ENCODE data around the gene PUS10.
A peak's percentile ranks its signal among the peaks of the same experiment; 100 is the strongest.
"Not testable (repeated sequence)": the region's sequence is repeated elsewhere in the genome, so short reads cannot be mapped to it uniquely, and the experiment has no call there.

PUS10 gene

DNA sequence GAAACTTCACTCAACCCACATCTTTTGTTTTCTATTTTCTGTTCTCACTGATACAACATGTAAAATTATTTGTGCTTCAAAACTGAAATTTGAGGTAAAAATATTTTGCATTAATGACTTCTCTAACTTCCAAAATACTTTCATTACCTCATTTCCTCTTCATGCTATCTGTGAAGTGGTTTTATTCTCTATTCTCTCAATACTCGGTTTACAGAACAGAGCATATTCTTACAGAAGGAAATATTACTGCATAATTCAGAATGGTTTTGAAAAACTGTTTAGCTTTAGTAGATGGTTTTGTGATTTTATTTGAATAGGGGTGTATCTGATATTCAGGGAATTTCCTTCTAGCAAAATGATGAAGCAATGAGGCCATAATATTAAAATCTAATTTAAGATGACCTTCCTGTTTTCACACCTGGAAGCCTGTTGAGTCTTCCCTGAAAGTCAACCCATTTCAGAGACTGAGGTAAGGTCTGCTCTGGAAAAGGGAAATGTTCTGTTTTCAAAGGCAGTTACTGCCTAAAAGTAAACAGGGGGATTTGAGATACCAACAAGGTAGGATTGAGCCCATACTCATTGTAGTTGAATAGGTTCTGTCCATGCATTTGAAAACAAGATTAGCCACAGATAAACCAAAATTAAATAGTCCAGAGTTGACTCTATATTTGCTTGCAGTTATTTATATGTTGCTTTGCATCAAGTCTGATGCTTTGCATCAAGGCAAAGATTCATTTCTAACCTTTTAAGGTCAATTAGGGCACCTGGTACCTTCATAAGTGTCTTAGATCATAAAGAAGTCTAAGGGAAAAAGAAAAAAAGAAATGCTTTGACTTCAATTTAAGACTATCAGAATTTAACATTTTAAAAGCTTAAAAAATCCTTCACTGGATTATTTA lies 51.3 kb downstream of the PUS10 start:
- DNase-seq, result no peak

GRCh38 chr2:60965499-60965785 lies 52.6 kb downstream of the PUS10 start:
- DNase-seq, result no peak

DNA sequence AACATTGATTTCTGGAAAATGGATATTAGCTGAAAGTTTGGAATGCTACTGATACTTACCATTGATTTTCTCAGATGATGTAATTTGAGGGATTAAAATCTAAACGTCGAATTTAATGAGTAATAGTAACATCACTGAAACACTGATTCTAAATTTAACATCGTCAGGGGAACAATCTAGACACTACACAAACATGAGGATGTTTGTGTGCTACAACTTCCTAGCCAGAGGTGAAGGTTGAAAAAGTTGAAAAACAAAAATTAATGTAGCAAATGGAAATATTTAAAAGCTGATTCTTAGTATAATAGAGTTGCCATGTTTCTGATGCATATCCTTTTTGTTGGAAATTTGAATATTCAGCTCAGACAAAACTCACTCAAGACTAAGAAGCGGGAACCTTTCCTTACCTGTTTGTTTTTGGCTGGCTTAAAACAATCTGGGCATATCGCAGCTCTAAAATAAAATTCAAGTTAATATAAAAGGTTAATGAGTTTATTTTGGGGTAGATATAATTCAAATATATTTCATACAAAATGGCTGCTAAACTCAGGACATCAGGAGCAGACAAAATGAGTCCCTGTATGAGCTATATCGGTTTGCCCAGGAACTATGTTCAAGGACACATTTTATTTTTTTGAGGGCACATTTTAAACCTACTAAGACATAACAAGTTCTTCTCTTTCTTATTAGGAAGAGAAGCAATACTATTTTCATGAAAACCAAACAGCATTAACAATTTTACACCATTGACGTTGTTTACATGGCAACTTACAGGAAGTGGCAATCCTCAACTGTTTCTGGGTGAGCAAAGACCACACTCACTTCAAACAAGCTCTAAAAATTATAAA lies 53.2 kb downstream of the PUS10 start:
- no peak for DNase-seq

DNA sequence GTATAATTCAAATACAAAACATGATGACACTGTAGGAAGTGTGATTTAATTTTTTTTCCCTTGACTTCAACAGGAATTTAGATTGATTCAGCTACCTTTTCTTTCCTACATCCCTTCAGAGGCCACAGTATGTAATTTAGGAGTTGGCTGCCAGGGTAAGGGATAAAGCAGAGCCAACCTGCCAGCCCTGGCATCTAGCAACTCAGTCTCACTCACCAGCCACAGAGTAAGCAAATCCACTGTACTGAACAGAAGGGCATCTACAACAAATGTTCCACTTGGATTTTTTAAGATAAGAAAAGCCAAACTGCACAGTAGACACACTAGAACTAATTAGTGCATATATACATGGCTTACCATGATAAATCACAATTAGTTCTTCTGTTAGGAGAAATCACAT lies 54.9 kb downstream of the PUS10 start:
- DNase-seq, result peak in 1 of 14 donors; percentile 81

GRCh38 chr2:60962528-60962927 lies 55.5 kb downstream of the PUS10 start:
- DNase-seq, result no peak

- DNase-seq, result no peak
Observed at GRCh38 chr2:60961457-60961856, 56.6 kb downstream of the PUS10 start.

DNA sequence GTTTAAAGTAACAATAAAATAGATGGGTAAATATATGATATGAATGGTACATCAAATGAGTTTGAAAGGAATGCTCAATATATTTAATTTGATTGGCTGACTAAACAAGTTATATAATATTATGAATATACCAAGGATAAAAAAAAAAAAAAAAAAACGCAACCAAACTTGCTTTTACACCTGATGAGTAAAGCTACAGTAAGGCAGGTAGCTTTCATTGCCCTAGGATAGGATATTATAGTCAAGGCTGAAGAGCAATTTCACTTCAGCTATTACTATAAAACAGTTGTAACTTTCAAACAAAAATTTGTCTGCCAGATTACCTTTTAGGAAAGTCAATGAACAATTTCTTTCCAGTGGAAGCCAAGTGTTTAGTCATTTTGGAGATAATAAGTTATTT lies 57.3 kb downstream of the PUS10 start:
- DNase-seq, result no peak

- no peak for DNase-seq
Observed at GRCh38 chr2:60959501-60959900, 58.6 kb downstream of the PUS10 start.

- no peak for DNase-seq
Observed at GRCh38 chr2:60958800-60959199, 59.3 kb downstream of the PUS10 start.

DNA sequence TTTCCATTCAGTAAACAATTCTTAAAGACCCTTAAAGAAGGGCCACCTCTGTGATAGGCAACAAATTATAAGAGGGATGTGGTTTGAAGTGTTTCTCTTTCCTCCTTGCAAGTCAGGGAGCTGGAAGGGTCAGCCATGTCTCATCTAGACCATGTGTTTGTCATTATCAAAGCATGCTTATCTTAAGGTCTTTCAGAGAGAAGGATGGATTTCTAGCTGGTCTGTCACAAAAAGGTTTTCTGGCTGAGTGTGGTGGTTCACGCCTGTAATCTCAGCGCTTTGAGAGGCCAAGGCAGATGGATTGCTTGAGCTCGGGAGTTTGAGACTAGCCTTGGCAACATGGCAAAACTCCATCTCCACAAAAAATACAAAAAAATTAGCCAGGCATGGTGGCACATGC lies 59.7 kb downstream of the PUS10 start:
- no peak for DNase-seq

DNA sequence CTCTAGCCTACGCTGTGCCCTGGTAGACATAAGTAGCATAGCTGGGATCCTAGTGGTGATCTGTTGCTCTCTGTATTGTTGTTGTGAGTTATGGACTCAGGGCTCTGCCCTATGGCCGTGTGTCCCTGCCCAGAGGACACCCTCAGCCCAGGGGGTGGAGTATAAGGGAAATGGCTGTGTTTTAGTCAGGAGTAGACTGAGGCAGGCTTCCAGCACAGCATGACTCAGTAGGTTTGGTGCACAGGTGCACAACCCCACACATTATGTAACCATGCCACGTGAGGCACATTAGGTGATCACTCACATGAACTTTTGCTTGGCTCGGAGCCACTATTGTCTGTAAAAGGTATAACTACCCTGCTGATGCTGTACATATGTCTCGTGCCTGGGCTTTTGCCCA lies 60.4 kb downstream of the PUS10 start:
- DNase-seq, result no peak

DNA sequence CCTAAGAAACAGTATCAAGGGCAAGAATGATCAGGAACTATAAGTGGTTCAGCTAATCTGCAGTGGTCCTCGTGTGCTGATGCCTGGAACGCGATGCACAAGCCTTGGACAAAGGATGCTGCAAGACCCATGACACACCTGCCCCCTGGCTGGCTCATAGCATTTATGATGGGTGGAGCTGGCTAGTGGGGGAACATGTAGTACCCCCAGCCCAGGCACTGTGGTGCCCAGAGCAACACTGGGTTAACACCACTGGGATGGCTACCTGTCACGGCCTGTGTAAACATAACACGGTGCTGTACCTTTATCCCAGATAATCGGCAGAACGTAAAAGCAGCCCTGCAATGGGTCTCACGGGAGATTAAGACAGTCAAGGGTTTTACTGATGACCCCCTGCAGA lies 60.8 kb downstream of the PUS10 start:
- no peak for DNase-seq

- DNase-seq, result no peak
Observed at GRCh38 chr2:60954139-60954538, 63.9 kb downstream of the PUS10 start.

DNA sequence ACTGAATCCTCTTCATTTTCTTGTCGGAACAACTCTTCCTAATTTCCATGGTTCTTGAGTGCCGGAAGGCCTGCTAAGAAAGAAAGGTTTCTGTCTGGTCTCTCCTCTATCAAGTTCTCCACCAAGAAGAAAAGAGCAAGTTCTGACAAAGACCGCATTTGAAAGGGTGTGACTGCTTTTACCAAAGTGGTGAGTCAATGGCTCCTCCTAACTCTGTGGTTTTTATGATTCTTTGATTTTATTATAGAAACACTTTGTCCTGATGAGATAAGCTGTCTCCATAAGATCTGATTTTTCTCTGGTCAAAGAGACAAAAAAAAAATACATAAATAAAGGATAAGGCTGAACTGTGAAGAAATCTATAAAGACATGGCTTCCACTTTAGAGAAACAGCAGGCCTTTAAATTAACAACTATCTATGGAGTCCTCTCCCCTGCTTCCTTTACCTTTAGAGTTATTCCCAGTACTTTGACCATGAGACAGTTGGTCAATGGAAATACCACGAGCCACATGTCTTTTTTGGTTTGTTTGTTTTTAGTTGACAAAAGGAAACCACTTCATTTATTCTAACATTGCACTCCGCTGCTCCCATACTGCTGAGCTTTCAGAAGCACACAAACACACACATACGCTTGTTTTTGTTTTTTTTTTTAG lies 69.0 kb downstream of the PUS10 start:
- no peak for DNase-seq

DNA sequence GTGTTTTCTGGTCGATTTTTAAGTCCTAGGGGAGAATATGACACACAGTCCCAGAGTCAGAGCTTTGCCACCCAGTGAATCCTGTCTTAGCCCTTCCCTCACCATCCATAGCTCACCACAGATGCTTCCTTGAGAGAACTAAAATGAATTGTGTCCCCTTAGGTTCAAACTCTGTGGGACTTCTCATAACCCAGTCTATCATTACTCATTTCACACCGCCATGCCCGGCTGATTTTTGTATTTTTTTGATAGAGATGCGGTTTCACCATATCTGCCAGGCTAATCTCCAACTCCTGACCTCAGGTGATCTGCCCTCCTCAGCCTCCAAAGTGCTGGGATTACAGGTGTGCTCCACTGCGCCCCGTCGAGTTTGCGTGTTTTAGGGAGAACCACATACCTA lies 69.9 kb downstream of the PUS10 start:
- DNase-seq, result no peak

DNA sequence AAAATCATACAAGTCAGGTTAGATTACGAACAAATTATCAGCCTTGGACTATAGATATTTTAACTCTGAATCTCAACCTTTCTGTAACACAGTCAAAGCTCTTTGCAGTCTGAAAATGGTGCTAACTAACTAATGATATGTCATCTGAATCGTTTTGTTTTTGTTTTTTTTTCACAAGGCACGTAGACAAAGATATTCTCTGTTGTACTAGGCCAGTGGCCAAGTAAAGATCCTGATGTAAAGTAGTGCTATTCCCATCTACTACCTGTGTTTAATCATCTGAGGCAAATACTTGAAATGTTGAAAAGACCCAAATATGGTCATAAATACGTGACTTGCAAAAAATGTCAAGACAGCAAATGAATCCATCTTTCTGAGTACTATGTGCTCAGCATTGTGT lies 71.0 kb downstream of the PUS10 start:
- no peak for DNase-seq

DNA sequence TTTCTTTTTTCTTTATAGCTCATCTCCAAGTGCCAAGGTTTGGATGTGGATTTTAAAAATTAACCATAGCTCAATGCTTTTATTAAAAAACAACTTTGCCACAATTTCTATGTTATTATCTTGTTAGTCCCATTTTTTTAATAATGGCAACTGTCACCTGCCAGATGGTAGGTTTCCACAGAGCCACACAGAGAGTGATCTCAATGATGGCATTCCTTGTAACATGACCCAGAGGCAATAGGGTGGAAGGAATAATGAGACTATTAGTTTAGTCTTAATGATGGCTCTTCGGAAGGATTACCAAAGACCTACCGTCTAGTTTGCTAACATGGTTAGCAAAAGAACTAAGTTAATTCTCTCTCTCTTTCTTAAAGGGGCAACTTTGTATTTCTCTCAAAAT lies 72.7 kb downstream of the PUS10 start:
- peak in 1 of 14 donors; percentile 79 for DNase-seq

DNA sequence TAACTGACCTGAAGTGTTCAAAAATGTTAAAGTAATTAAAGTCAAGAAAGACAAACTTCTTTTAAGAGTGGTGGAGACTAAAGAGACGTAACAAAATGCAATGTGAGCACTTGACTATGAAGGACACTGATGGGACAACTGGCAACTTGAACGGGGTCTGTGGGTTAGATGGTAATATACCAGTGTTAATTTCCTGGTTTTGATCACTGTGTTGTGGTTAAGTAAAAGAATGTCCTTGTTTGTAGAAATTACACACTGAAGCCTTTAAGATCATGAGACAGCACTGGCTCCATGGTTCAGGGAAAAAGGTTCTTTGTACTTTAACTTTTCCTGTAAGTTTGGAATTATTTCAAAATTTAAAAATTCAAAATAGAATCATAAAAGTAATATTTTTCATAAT lies 78.4 kb downstream of the PUS10 start:
- no peak for DNase-seq

GRCh38 chr2:60938301-60938700 lies 79.8 kb downstream of the PUS10 start:
- peak in 1 of 14 donors; percentile 47 for DNase-seq

GRCh38 chr2:60936757-60937156 lies 81.3 kb downstream of the PUS10 start:
- DNase-seq, result peak in 1 of 14 donors; percentile 89

DNA sequence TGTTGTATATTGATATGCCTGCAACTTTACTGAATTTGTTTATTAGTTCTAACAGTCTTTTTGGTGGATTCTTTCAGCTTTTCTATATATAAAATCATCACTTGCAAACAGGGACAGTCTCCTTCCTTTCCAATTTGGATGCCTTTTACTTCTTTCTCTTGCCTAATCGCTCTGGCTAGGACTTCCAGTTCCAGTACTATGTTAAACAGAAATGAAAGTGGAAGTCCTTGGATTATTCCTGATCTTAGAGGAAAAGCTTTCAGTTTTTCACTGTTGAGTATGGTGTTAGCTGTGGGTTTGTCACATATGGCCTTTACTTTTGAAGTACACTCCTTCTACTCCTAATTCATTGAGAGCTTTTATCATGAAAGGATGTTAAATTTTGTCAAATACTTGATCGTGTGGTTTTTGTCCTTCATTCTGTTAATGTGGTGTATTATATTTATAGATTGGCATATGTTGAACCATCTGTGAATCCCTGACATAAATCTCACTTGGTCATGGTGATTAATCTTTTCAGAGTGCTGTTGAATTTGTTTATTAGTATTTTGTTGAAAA lies 83.8 kb downstream of the PUS10 start:
- peak in 1 of 14 donors; percentile 78 for DNase-seq

DNA sequence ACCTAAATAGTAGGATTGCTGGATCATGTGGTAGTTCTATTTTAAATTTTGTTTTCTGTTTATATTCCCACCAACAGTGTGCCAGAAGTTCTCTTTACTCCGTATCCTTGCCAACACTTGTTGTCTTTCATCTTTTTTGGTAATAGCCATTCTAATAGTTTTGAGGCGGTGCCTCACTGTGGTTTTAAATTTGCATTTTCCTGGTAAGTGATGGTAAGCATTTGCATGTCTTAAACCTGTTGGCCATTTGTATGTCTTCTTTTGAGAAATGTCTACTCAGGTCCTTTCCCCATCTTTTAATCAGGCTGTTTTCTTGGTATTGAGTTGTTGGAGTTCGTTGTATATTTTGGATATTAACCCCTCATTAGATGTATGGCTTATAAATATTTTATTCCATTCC lies 85.1 kb downstream of the PUS10 start:
- DNase-seq, result no peak

GRCh38 chr2:60932061-60932460 lies 86.0 kb downstream of the PUS10 start:
- not testable (repeated sequence) for DNase-seq

Measured in C1 segment of cervical spinal cord (tissue), 14 donors.